HepG2 (cell line): Measurements from ENCODE around the gene TSC22D2. TPM values are rescaled to one million over a fixed set of nuclear protein-coding genes. Genes with fewer than 3 reads are reported as not detected.
A peak's percentile ranks its signal among the peaks of the same experiment; 100 is the strongest.

Experiments
- ATAC-seq: fragments of 200-7000 bp; cut with Tn5 transposase; 3 replicates; pipeline ENCODE4 v1.9.1; 2020; ENCODE audit warnings: mild to moderate bottlenecking, moderate library complexity
- BruUV-seq: library from RNA; stranded (reverse); fragments of 400-500 nt; replicated peaks from 2 replicates; lab custom pipeline; 2021; lab: Mats Ljungman, UMichigan
- CTCF ChIA-PET: fragments of 300-600 bp; formaldehyde crosslinking; extraction: SDS; loops from one replicate; lab custom pipeline; 2021; ENCODE audit warnings: low total read pairs, inconsistent platforms, low intra/inter-chr PET ratio; lab: Yijun Ruan, JAX
- POLR2A ChIA-PET: fragments of 350-600 bp; sonication (Branson Sonifier 250); formaldehyde crosslinking; loops from one replicate; lab custom pipeline; 2020; ENCODE audit warnings: antibody characterized with exemption, inconsistent platforms; lab: Yijun Ruan, JAX
- DNase-seq: peaks from one replicate; pipeline ENCODE4 v3.0.0-alpha.2; 2015; ENCODE audit warnings: low spot score
- FAIRE-seq: peaks from 3 replicates; lab custom pipeline; 2011; peaks lifted over from hg19 to GRCh38; lab: Jason Lieb, UNC
- H2AFZ ChIP-seq: one replicate; pipeline ENCODE4 v1.6.1; 2011; ENCODE audit warnings: low read length, inconsistent platforms
- H3K27ac ChIP-seq: fragments of 300-600 bp; 3 replicates; pipeline ENCODE4 v1.8.0; 2011; ENCODE audit warnings: mixed run types, mild to moderate bottlenecking, mixed read lengths, low read length, inconsistent platforms; ENCODE audit not compliant: insufficient read depth; ENCODE audit errors: extremely low read length
- H3K27me3 ChIP-seq, 2 experiments: fragments of 200-600 bp in 1 of 2; 2 replicates in 1 of 2; 3 replicates in 1 of 2; pipeline versions ENCODE4 v1.6.0 to v1.8.0; 2011; ENCODE audit warnings: low read length in 2 of 2, mild to moderate bottlenecking in 2 of 2, moderate library complexity in 2 of 2, inconsistent platforms in 1 of 2; ENCODE audit not compliant: insufficient read depth in 2 of 2, control insufficient read depth in 1 of 2
- H3K36me3 ChIP-seq, 2 experiments: fragments of 200-600 bp in 1 of 2; replicated peaks in 1 of 2; 2 replicates in 1 of 2; 3 replicates in 1 of 2; pipeline versions ENCODE4 v1.5.1 to v1.8.0; 2011; ENCODE audit warnings: low read length in 2 of 2, inconsistent platforms in 1 of 2; ENCODE audit not compliant: insufficient read depth in 2 of 2, control insufficient read depth in 1 of 2
- H3K4me1 ChIP-seq: 2 replicates; pipeline ENCODE4 v1.5.1; 2012; ENCODE audit warnings: low read length, inconsistent platforms; ENCODE audit not compliant: insufficient read depth
- H3K4me2 ChIP-seq: 2 replicates; pipeline ENCODE4 v1.6.0; 2011; ENCODE audit warnings: low read depth, low read length, inconsistent platforms
- H3K4me3 ChIP-seq, 3 experiments: fragments of 200-600 bp in 1 of 3; sonication (generic), shearing (Covaris generic) in 1 of 3; replicated peaks in 1 of 3; 2 replicates each; pipeline ENCODE4 v1.5.1; 2011 to 2016; ENCODE audit warnings: low read length in 3 of 3, inconsistent platforms in 2 of 3, low read depth in 2 of 3, mild to moderate bottlenecking in 2 of 3, control low read depth in 1 of 3, mixed read lengths in 1 of 3; ENCODE audit not compliant: insufficient read depth in 1 of 3
- H3K79me2 ChIP-seq: one replicate; pipeline ENCODE4 v1.6.1; 2011; ENCODE audit warnings: low read length, inconsistent platforms; ENCODE audit not compliant: insufficient read depth
- H3K9ac ChIP-seq: 2 replicates; pipeline ENCODE4 v1.6.0; 2011; ENCODE audit warnings: mild to moderate bottlenecking, low read depth, low read length, inconsistent platforms; ENCODE audit not compliant: insufficient read depth
- H3K9me3 ChIP-seq: 2 replicates; pipeline ENCODE4 v1.5.1; 2012; ENCODE audit warnings: mild to moderate bottlenecking, low read length
- H4K20me1 ChIP-seq: 2 replicates; pipeline ENCODE4 v1.6.0; 2011; ENCODE audit warnings: inconsistent platforms, mild to moderate bottlenecking, low read length, moderate library complexity; ENCODE audit not compliant: insufficient read depth
- ELF1 ChIP-seq: sonication (generic); formaldehyde crosslinking; IDR thresholded peaks from 2 replicates; pipeline ENCODE4 v1.4.0; 2020; ENCODE audit warnings: missing genetic modification reagents
- FIP1L1 ChIP-seq: fragments of 200-400 bp; formaldehyde crosslinking; IDR thresholded peaks from 2 replicates; pipeline ENCODE4 v1.6.1; 2018; ENCODE audit warnings: low read depth, mild to moderate bottlenecking, low read length, moderate library complexity, borderline replicate concordance; ENCODE audit not compliant: insufficient read depth
- JDP2 ChIP-seq: sonication (generic); formaldehyde crosslinking; IDR thresholded peaks from 2 replicates; pipeline ENCODE4 v1.8.1; 2022; ENCODE audit warnings: missing genetic modification reagents, borderline replicate concordance
- SIN3B ChIP-seq: fragments of 150-350 bp; IDR thresholded peaks from 2 replicates; pipeline ENCODE4 v1.6.1; 2014; ENCODE audit warnings: low read length
- SP140L ChIP-seq: sonication (generic); formaldehyde crosslinking; IDR thresholded peaks from 2 replicates; pipeline ENCODE4 v1.4.0; 2020; ENCODE audit warnings: missing genetic modification reagents, borderline replicate concordance
- ZNF101 ChIP-seq: sonication (generic); formaldehyde crosslinking; IDR thresholded peaks from 2 replicates; pipeline ENCODE4 v1.4.0; 2020; ENCODE audit warnings: mild to moderate bottlenecking, low read depth, missing genetic modification reagents, borderline replicate concordance
- ZNF792 ChIP-seq: IDR thresholded peaks from 2 replicates; pipeline ENCODE4 v1.6.1; 2016
- WGBS: methylation state at CpG from one replicate; pipeline ENCODE4 v1.1.6; 2017; ENCODE audit warnings: low lambda C conversion rate; 5-methylcytosine and 5-hydroxymethylcytosine counted together
- in situ Hi-C: cut with HindIII; loops from 2 replicates; pipeline ENCODE4 v1.10.0; 2017; ENCODE audit warnings: low pct_unique_long_range_greater_than_20kb; ENCODE audit not compliant: extremely low pct_ligation_motif_present
- intact Hi-C: fragments of 100-400 bp; cut with micrococcal nuclease; formaldehyde crosslinking; loops from one replicate; pipeline ENCODE4 v1.10.0; 2022; ENCODE audit not compliant: unreplicated experiment
- polyA plus RNA-seq, 8 experiments: library from polyadenylated mRNA; depleted of rRNA in 3 of 8; stranded (reverse) in 7 of 8; unstranded in 1 of 8; fragments of >200 nt; fragmentation: Illumina TruSeq in 4 of 8; extraction: Trizol in 4 of 8; gene quantifications; 2 replicates each; pipeline versions ENCODE4 v1.2.1 to v1.2.3, GENCODE V29; 2011 to 2016; ENCODE audit warnings: low read depth in 4 of 8, missing spikeins in 1 of 8, mixed read lengths in 1 of 8; ENCODE audit not compliant: insufficient read depth in 1 of 8
- total RNA-seq, 5 experiments: library from RNA; depleted of rRNA; stranded (reverse); fragments of >200 nt; fragmentation: Illumina TruSeq; extraction: Trizol; gene quantifications; 2 replicates each; pipeline ENCODE4 v1.2.3, GENCODE V29; 2016; ENCODE audit warnings: low read depth in 1 of 5
- TF ChIP-seq, protein P1 (sequence below): sonication (generic); formaldehyde crosslinking; IDR thresholded peaks from 2 replicates; pipeline ENCODE4 v1.4.0; 2020; ENCODE audit warnings: missing genetic modification reagents
- TF ChIP-seq, protein P2 (sequence below): sonication (generic); formaldehyde crosslinking; IDR thresholded peaks from 2 replicates; pipeline ENCODE4 v1.5.0; 2020; ENCODE audit warnings: mild to moderate bottlenecking, missing genetic modification reagents

Gene TSC22D2
- total and polyA plus RNA-seq, 2 of the 13 experiments (the other 11 are each of a cell fraction or from before 2014, with no cell fraction given): 4.6 to 8.2 TPM

DNA sequence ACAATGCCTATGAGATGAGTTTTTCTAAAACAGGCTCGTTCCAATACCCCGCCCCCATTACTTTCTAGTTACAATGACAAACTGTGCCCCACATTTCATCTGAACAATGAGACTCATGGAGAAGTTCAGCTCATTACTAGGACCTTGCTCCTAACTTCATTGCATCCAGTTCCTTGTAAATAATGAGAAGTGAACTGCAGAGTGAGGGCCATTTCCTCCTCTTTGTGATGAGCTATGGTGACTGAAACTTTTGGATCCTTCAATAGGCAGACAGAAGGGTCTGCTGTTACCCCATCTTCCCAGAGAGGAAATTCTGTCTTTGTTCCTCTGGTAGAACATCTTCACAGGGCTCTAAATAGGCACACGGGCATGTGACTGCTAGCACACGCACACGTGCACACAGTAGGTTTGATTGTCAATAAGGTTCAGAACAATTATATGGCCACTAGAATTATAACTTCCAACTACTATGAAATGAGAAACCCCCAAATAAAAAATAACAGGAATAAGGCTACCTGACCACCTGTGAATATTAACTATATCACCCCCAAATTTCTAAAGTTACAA is 86.4 kb downstream of the TSC22D2 start (continued):
- TF ChIP-seq ZNF101: no peak
- TF ChIP-seq, protein P1, sequence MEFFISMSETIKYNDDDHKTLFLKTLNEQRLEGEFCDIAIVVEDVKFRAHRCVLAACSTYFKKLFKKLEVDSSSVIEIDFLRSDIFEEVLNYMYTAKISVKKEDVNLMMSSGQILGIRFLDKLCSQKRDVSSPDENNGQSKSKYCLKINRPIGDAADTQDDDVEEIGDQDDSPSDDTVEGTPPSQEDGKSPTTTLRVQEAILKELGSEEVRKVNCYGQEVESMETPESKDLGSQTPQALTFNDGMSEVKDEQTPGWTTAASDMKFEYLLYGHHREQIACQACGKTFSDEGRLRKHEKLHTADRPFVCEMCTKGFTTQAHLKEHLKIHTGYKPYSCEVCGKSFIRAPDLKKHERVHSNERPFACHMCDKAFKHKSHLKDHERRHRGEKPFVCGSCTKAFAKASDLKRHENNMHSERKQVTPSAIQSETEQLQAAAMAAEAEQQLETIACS (CRISPR knock-in tag): no peak
- no peak for TF ChIP-seq ZNF792 (CRISPR knock-in tag)
- TF ChIP-seq FIP1L1: no peak
- no peak for TF ChIP-seq SP140L (CRISPR knock-in tag)

DNA sequence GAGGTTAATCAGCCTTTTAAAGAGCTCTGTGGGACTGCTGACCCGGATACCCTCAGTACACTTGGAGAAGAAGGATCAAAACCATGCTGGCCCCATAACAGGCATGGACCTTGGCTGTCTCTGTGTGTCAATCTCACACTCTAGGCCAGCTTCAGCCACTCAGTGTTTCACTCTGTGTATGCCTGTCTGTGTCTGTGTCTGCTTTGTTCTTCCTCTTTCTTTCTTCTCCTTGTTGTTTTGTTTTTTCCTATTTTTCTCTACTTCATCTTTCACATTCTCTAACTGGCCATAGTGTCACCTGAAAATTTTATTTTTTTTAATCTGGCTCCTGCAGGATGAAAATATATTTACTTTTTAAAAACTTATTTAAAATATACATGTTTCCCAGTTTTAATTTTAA is 87.1 kb downstream of the TSC22D2 start:
- no peaks in the 10 kb centered on the region for H3K79me2 ChIP-seq
- H3K4me3 ChIP-seq: no peak overlapping the region
- no peaks in the 10 kb centered on the region; the same call in 1 of the 2 replicates for H3K9me3 ChIP-seq
- FAIRE-seq: no peak
- H3K4me2 ChIP-seq: no peak overlapping the region
- 0% methylated on average over 1 of the region's 1 CpG for WGBS
- ATAC-seq: peak; percentile 73
- H3K27ac ChIP-seq: no peak overlapping the region
- in situ Hi-C loops: loop anchor here (5.0 kb wide), 2 partner anchors 208 to 268 kb away; no protein-coding TSS in a partner anchor
- ChIA-PET POLR2A (no interaction called here), CTCF (interaction anchor here (1.0 to 4.1 kb wide), 6 partner anchors 85 to 268 kb away, joined by 3 to 44 read pairs (median 4); no protein-coding TSS in a partner anchor)
- H3K9ac ChIP-seq: no peak overlapping the region
- peaks cover 0 to 1% of the 10 kb centered on the region in 2 experiments; a peak in 1 of 5 replicates for H3K27me3 ChIP-seq
- H4K20me1 ChIP-seq: no peaks in the 10 kb centered on the region
- no peak for DNase-seq
- TF ChIP-seq ELF1 (CRISPR knock-in tag) (no peak), JDP2 (no peak), SIN3B (no peak)
- TF ChIP-seq, protein P2, sequence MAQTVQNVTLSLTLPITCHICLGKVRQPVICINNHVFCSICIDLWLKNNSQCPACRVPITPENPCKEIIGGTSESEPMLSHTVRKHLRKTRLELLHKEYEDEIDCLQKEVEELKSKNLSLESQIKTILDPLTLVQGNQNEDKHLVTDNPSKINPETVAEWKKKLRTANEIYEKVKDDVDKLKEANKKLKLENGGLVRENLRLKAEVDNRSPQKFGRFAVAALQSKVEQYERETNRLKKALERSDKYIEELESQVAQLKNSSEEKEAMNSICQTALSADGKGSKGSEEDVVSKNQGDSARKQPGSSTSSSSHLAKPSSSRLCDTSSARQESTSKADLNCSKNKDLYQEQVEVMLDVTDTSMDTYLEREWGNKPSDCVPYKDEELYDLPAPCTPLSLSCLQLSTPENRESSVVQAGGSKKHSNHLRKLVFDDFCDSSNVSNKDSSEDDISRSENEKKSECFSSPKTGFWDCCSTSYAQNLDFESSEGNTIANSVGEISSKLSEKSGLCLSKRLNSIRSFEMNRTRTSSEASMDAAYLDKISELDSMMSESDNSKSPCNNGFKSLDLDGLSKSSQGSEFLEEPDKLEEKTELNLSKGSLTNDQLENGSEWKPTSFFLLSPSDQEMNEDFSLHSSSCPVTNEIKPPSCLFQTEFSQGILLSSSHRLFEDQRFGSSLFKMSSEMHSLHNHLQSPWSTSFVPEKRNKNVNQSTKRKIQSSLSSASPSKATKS: no peak
- no peaks in the 10 kb centered on the region for H3K4me1 ChIP-seq
- no TSS peak for BruUV-seq
- no peak overlapping the region for H2AFZ ChIP-seq
- no peaks in the 10 kb centered on the region for H3K36me3 ChIP-seq
- intact Hi-C loops: loop anchor here (1.0 to 5.0 kb wide), 6 partner anchors 81 to 268 kb away; no protein-coding TSS in a partner anchor
